Coronary artery (tissue), 2 donors: ENCODE results near the gene LRIG3.
"Not testable (repeated sequence)": the region's sequence is repeated elsewhere in the genome, so short reads cannot be mapped to it uniquely, and the experiment has no call there.

ENCODE experiments used
- DNase-seq: peaks from one replicate; pipeline ENCODE4 v3.0.0-alpha.2; 2017; ENCODE audit warnings: low spot score
- H3K27ac ChIP-seq, 2 donors: fragments of 200-600 bp; sonication (generic); one replicate each; pipeline ENCODE4 v1.5.1; 2016 to 2019
- H3K4me3 ChIP-seq: fragments of 200-600 bp; sonication (generic); 2 replicates; pipeline ENCODE4 v1.5.1; 2016; ENCODE audit warnings: mild to moderate bottlenecking, moderate library complexity
- TF ChIP-seq, protein P1 (sequence below): fragments of 200-600 bp; sonication (generic); IDR thresholded peaks from one replicate; pipeline ENCODE4 v1.5.1; 2019; ENCODE audit warnings: antibody characterized with exemption

LRIG3 gene

DNA sequence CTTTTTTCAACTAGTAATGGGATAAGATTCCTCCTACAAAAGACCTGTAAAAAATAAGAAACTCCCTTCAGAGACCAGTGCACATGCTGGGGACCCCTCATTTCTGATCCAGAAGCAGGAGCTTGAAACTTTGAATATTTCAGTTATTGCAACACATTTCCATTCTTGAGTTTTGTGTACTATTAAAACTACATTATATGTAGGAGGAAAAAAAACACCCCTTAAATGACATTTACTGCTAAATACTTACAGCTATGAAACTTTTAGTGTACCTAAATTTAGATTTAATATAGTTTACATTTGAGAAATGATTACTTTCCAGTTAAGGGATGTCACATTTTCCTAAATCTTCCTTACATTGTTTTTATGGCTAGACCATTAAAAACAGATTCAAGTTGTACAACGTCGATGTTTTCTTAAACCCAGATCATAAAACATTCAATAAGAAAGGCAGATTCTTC is 4.1 kb downstream of the LRIG3 start:
- TF ChIP-seq, protein P1, sequence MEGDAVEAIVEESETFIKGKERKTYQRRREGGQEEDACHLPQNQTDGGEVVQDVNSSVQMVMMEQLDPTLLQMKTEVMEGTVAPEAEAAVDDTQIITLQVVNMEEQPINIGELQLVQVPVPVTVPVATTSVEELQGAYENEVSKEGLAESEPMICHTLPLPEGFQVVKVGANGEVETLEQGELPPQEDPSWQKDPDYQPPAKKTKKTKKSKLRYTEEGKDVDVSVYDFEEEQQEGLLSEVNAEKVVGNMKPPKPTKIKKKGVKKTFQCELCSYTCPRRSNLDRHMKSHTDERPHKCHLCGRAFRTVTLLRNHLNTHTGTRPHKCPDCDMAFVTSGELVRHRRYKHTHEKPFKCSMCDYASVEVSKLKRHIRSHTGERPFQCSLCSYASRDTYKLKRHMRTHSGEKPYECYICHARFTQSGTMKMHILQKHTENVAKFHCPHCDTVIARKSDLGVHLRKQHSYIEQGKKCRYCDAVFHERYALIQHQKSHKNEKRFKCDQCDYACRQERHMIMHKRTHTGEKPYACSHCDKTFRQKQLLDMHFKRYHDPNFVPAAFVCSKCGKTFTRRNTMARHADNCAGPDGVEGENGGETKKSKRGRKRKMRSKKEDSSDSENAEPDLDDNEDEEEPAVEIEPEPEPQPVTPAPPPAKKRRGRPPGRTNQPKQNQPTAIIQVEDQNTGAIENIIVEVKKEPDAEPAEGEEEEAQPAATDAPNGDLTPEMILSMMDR = no peak
- DNase-seq = no peak
- peak overlapping the region; percentile 97 to 99 for H3K27ac ChIP-seq
- peak overlapping the region; percentile 90 for H3K4me3 ChIP-seq

DNA sequence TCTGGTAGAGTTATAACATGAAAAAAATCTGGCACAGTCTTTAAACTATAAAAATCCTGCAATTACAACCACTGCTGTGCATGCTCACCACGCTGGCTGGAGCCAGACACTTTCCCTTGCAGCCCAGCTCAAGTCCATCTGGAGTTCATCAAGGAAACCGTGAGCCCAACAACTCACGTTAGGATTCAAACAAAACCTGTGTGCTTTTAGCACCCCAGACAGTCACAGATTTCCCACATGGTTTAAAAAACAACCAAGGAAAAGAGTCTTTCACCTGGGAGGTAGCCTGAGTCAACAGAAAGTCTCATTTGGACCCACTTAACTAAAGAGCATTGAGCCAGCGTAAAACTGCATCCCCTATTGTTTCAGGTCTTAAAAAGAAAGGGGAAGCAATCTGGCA is 4.7 kb downstream of the LRIG3 start:
- TF ChIP-seq, protein P1 = no peak
- peak overlapping the region; percentile 33 to 97 for H3K27ac ChIP-seq
- DNase-seq = no peak
- H3K4me3 ChIP-seq = peak overlapping the region; percentile 90

GRCh38 chr12:58915037-58915436 is 5.3 kb downstream of the LRIG3 start:
- Histone ChIP-seq H3K27ac (no peak overlapping the region), H3K4me3 (peak overlapping the region; percentile 90)
- no peak for DNase-seq
- TF ChIP-seq, protein P1 = no peak

DNA sequence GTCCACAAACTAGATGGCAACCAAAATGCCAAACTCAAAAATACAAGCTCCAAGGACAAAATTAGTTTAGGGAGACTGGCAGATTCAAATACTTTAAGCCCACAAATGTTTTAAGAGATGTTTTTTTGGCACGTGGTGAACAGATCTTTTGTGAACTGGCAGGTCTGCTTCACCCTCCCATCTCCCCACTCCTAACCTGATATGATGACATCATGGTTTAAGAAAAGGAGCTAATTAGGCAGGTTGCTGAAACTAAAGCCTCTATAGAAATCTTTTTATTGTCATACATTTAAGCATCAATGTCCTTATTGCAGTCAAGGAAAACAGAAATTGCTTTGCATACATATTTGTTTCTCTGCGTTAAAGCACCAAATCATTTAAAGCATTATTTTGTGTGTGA is 5.8 kb downstream of the LRIG3 start:
- no peak overlapping the region for H3K27ac ChIP-seq
- TF ChIP-seq, protein P1 = no peak
- DNase-seq = no peak
- H3K4me3 ChIP-seq = peak overlapping the region; percentile 90

- DNase-seq = no peak
- Histone ChIP-seq H3K27ac (no peak overlapping the region), H3K4me3 (no peak overlapping the region)
- TF ChIP-seq, protein P1 = no peak
Observed at GRCh38 chr12:58907391-58907790, 12.9 kb downstream of the LRIG3 start.

- DNase-seq = no peak
- Histone ChIP-seq H3K4me3 (no peak overlapping the region), H3K27ac (no peak overlapping the region)
- TF ChIP-seq, protein P1 = no peak
Observed at GRCh38 chr12:58906917-58907316, 13.4 kb downstream of the LRIG3 start.

- DNase-seq = no peak
- H3K27ac ChIP-seq = no peak overlapping the region
- TF ChIP-seq, protein P1 = no peak
Observed at GRCh38 chr12:58905422-58905821, 14.9 kb downstream of the LRIG3 start.

DNA sequence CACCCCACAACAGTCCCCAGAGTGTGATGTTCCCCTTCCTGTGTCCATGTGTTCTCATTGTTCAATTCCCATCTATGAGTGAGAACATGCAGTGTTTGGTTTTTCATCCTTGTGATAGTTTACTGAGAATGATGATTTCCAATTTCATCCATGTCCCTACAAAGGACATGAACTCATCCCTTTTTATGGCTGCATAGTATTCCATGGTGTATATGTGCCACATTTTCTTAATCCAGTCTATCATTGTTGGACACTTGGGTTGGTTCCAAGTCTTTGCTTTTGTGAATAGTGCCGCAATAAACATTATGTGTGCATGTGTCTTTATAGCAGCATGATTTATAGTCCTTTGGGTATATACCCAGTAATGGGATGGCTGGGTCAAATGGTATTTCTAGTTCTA is 17.6 kb downstream of the LRIG3 start:
- H3K4me3 ChIP-seq, DNase-seq, H3K27ac ChIP-seq: not testable (repeated sequence)

More at GRCh38 chr12:58905422-58905821, 14.9 kb downstream of the LRIG3 start:
- H3K4me3 ChIP-seq = no peak overlapping the region
